ENCODE measurements around the gene SLC28A1. TPM values are rescaled to one million over a fixed set of nuclear protein-coding genes. Genes with fewer than 3 reads are reported as not detected.

Gene SLC28A1
- total and polyA plus RNA-seq, 2 of the 4 experiments (the other 2 are of a cell fraction), result not detected

DNA sequence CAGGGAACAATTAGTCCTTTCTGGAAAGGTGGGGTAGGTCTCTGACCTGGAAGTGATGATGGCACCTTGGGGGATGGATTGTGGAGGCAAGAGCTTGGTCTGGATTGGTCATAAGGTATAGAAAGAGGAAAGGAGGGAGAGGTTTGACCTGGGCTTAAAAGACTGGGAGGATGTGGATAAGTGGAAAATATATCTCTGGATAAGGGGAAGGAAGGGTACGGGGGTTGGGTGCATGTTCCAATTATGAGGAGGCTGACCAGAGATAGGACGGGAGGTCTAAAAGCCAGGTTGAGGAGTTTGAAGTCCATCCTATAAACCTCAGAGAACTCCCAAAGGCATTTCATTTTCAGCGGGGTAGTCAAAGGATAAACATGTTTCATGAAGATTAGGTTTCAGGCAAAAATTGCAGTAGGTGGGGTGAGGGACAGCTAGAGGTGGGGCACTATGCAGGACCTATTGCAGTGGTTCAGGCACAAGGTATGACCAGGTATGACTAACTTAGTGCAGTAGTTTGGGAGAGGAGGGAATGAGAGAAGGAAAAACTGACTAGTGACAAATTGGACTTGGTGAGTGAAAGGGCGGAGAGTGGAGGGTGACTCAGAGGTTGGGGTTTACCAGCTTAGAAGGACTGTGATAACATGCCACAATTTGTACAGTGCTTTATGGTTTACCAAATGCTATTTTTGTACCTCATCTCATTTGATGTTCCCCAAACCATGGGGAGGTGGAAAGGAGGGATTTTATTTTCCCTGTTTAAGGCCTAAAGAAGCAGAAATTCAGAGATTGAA, 107.9 kb downstream of the SLC28A1 start:
- Histone ChIP-seq H2AFZ (replicated peaks; ENCODE audit: low read length, poor library complexity) (no peak overlapping the region), H3K4me3 (ENCODE audit: insufficient read depth, low read depth, low read length) (no peak overlapping the region), H3K23ac (ENCODE audit: low read depth, low read length) (no peak overlapping the region; the same call in 1 of the 2 replicates), H3K14ac (replicated peaks; ENCODE audit: low read depth, low read length) (no peak overlapping the region), H2BK120ac (ENCODE audit: low read depth, low read length) (no peak overlapping the region), H4K5ac (ENCODE audit: low read depth, low read length) (no peak overlapping the region), H4K8ac (ENCODE audit: low read depth in 2 of 2, low read length in 2 of 2) (no peak overlapping the region), H3K27ac (ENCODE audit: insufficient read depth, low read length) (no peak overlapping the region), H3K56ac (ENCODE audit: extremely low read depth, insufficient read depth, low read length) (no peak overlapping the region), H3K4me2 (ENCODE audit: low read depth, low read length) (peak overlapping the region; percentile 41), H3K36me3 (ENCODE audit: control insufficient read depth, insufficient read depth, low read length) (no peaks in the 10 kb centered on the region), H3K18ac (ENCODE audit: low read depth, low read length) (no peak overlapping the region), H4K91ac (ENCODE audit: insufficient read depth, low read depth, low read length) (no peak overlapping the region), H3K4ac (ENCODE audit: low read depth, low read length) (no peak overlapping the region), H3K27me3 (ENCODE audit: control insufficient read depth, insufficient read depth, low read length) (no peaks in the 10 kb centered on the region), H2AK9ac (replicated peaks; ENCODE audit: low read depth, low read length, poor library complexity) (no peak overlapping the region), H3K9me3 (ENCODE audit: control insufficient read depth, insufficient read depth, low read length) (no peaks in the 10 kb centered on the region), H2BK15ac (ENCODE audit: low read depth, low read length) (no peak overlapping the region), H3K9me1 (ENCODE audit: insufficient read depth, low read length) (peaks cover 6% of the 10 kb centered on the region), H2AK5ac (ENCODE audit: low read depth, low read length) (peak overlapping the region; percentile 64; the same call in 1 of the 2 replicates), H2BK20ac (ENCODE audit: low read depth, low read length) (no peak overlapping the region), H3K4me1 (ENCODE audit: control insufficient read depth, insufficient read depth, low read length) (peaks cover 5% of the 10 kb centered on the region), H4K20me1 (ENCODE audit: insufficient read depth, low read length) (peaks cover 62% of the 10 kb centered on the region), H2BK5ac (ENCODE audit: low read depth, low read length, poor library complexity, severe bottlenecking) (no peak overlapping the region), H3K9ac (ENCODE audit: low read depth, low read length) (no peak overlapping the region), H3K79me1 (ENCODE audit: low read depth in 1 of 2, low read length in 2 of 2) (peaks cover 7 to 86% of the 10 kb centered on the region in 2 experiments; a peak in 3 of 4 replicates)
- DNase-seq (peak; percentile 87), ATAC-seq (ENCODE audit: low read depth) (peak; percentile 94)
- POLR2A ChIA-PET (ENCODE audit: unreplicated experiment), result no interaction called here
- peak; percentile 78 for TF ChIP-seq FOS (IDR thresholded peaks at IDR 0.05; ENCODE audit: low read depth, low read length)
- TF ChIP-seq MXI1 (IDR thresholded peaks at IDR 0.05; ENCODE audit: borderline replicate concordance, low read depth, low read length), result no peak
- no peak for TF ChIP-seq POLR2A (IDR thresholded peaks at IDR 0.05; ENCODE audit: low read depth, low read length)
- TF ChIP-seq, protein P1, sequence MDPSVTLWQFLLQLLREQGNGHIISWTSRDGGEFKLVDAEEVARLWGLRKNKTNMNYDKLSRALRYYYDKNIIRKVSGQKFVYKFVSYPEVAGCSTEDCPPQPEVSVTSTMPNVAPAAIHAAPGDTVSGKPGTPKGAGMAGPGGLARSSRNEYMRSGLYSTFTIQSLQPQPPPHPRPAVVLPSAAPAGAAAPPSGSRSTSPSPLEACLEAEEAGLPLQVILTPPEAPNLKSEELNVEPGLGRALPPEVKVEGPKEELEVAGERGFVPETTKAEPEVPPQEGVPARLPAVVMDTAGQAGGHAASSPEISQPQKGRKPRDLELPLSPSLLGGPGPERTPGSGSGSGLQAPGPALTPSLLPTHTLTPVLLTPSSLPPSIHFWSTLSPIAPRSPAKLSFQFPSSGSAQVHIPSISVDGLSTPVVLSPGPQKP (IDR thresholded peaks at IDR 0.05; ENCODE audit: borderline replicate concordance, low read depth, low read length), result no peak
- no peak for TF ChIP-seq RAD21 (IDR thresholded peaks at IDR 0.05; ENCODE audit: low read length)
- TF ChIP-seq MAFK (IDR thresholded peaks at IDR 0.05; ENCODE audit: low read depth, low read length), result no peak
- intact Hi-C loops (cut with micrococcal nuclease), result loop anchor here (5.0 kb wide), 1 partner anchor 35 kb away; no protein-coding TSS in a partner anchor
- in situ Hi-C loops (cut with MboI; ENCODE audit: low sequenced_read_pairs), result no loop called here
- dilution Hi-C loops (cut with HindIII; ENCODE audit: low sequenced_read_pairs, unreplicated experiment), result no loop called here
- CTCF ChIA-PET, result no interaction called here
- no CpG with 5 or more reads among the region's 4 CpGs for WGBS, 2 experiments (ENCODE audit: extremely low coverage in 2 of 2, insufficient read length in 1 of 2)
- no TSS peak for BruUV-seq (replicated peaks)

Small RNA genes within 50 kb of the gene (microRNA-seq; reads per million reads assigned to microRNA genes)
- gene RF00402 (ENCODE audit: insufficient read depth, insufficient read length) (not detected), gene RNU6-339P (ENCODE audit: insufficient read depth, insufficient read length) (not detected), gene RNU6-796P (ENCODE audit: insufficient read depth, insufficient read length) (not detected)

Small RNA genes within 50 kb of the gene (small RNA-seq; reads per million reads assigned to genes)
- gene RF00402 (0 reads per million in 5 experiments), gene RNU6-339P (0 to 1.2 (median 0) reads per million in 5 experiments), gene RNU6-796P (0 reads per million in 5 experiments)

Other genes with a start within 250 kb of the SLC28A1 start
- gene WDR73, start 230.4 kb upstream of the SLC28A1 start, total RNA-seq (2012; rRNA removed), result 18.6 and 25.5 TPM in 2 replicates
- gene WDR73, start 230.4 kb upstream of the SLC28A1 start, polyA plus RNA-seq (2012; rRNA removed), result 18.8 and 21.5 TPM in 2 replicates
- gene NMB, start 226.5 kb upstream of the SLC28A1 start, total RNA-seq (2012; rRNA removed), result 1.3 and 1.4 TPM in 2 replicates
- 3.8 and 5.1 TPM in 2 replicates for gene NMB, start 226.5 kb upstream of the SLC28A1 start, polyA plus RNA-seq (2012; rRNA removed)
- gene SEC11A, start 168.5 kb upstream of the SLC28A1 start, total RNA-seq (2012; rRNA removed), result 62.4 and 233 TPM in 2 replicates
- gene SEC11A, start 168.5 kb upstream of the SLC28A1 start, polyA plus RNA-seq (2012; rRNA removed), result 91.8 and 108 TPM in 2 replicates
- 4.2 and 4.3 TPM in 2 replicates for gene ZNF592, start 136.1 kb upstream of the SLC28A1 start, total RNA-seq (2012; rRNA removed)
- gene ZNF592, start 136.1 kb upstream of the SLC28A1 start, polyA plus RNA-seq (2012; rRNA removed), result 10.2 and 11.5 TPM in 2 replicates
- gene ALPK3, start 67.3 kb upstream of the SLC28A1 start, total RNA-seq (2012; rRNA removed), result under 0.01 TPM in 2 replicates
- 0.06 and 0.26 TPM in 2 replicates for gene ALPK3, start 67.3 kb upstream of the SLC28A1 start, polyA plus RNA-seq (2012; rRNA removed)
- 32.4 and 40.3 TPM in 2 replicates for gene PDE8A, start 97.2 kb downstream of the SLC28A1 start, total RNA-seq (2012; rRNA removed)
- gene PDE8A, start 97.2 kb downstream of the SLC28A1 start, polyA plus RNA-seq (2012; rRNA removed), result 27.9 and 35.9 TPM in 2 replicates